Prostate gland (tissue), 2 donors: ENCODE data around the gene NPPA.

Source experiments
- CTCF ChIP-seq, 4 experiments: fragments of 200-600 bp in 2 of 4; fragments of 450-650 bp in 2 of 4; sonication (generic) in 2 of 4; IDR thresholded peaks; 1 replicate in 3 of 4; 2 replicates in 1 of 4; pipeline ENCODE4 v1.5.1; 2016 to 2019; ENCODE audit warnings: antibody characterized with exemption in 4 of 4, mild to moderate bottlenecking in 2 of 4, moderate library complexity in 2 of 4
- POLR2AphosphoS5 ChIP-seq: sonication (generic); formaldehyde crosslinking; IDR thresholded peaks from one replicate; pipeline ENCODE4 v1.6.1; 2017; ENCODE audit warnings: antibody characterized with exemption

GRCh38 chr1:11839727-11840705 is 7.6 kb downstream of the NPPA start:
- TF ChIP-seq POLR2AphosphoS5 = no peak
- no peak for TF ChIP-seq CTCF (IDR thresholded peaks at IDR 0.05)
